ENCODE measurements around the gene CCR3.

The CCR3 gene

GRCh38 chr3:46282696-46283095, 40.4 kb downstream of the CCR3 start:
- in situ Hi-C loops (cut with MboI; ENCODE audit: low pct_unique_long_range_greater_than_20kb, low sequenced_read_pairs, unreplicated experiment): no loop called here
- DNase-seq (ENCODE audit: low spot score): no peak
- TF ChIP-seq CTCF (IDR thresholded peaks at IDR 0.05; ENCODE audit: extremely low read depth, insufficient read depth, missing control alignments): no peak

GRCh38 chr3:46283881-46284450, 41.7 kb downstream of the CCR3 start:
- in situ Hi-C loops (cut with MboI; ENCODE audit: low pct_unique_long_range_greater_than_20kb, low sequenced_read_pairs, unreplicated experiment): no loop called here
- DNase-seq (ENCODE audit: low spot score): no peak
- TF ChIP-seq CTCF (IDR thresholded peaks at IDR 0.05; ENCODE audit: extremely low read depth, insufficient read depth, missing control alignments): no peak

GRCh38 chr3:46284981-46285683, 42.9 kb downstream of the CCR3 start:
- no peak for TF ChIP-seq CTCF (IDR thresholded peaks at IDR 0.05; ENCODE audit: extremely low read depth, insufficient read depth, missing control alignments)
- in situ Hi-C loops (cut with MboI; ENCODE audit: low pct_unique_long_range_greater_than_20kb, low sequenced_read_pairs, unreplicated experiment): no loop called here
- DNase-seq (ENCODE audit: low spot score): no peak

GRCh38 chr3:46285931-46286619, 43.8 kb downstream of the CCR3 start:
- DNase-seq (ENCODE audit: low spot score): no peak
- no peak for TF ChIP-seq CTCF (IDR thresholded peaks at IDR 0.05; ENCODE audit: extremely low read depth, insufficient read depth, missing control alignments)
- in situ Hi-C loops (cut with MboI; ENCODE audit: low pct_unique_long_range_greater_than_20kb, low sequenced_read_pairs, unreplicated experiment): no loop called here

- DNase-seq (ENCODE audit: low spot score): no peak
- no peak for TF ChIP-seq CTCF (IDR thresholded peaks at IDR 0.05; ENCODE audit: extremely low read depth, insufficient read depth, missing control alignments)
- in situ Hi-C loops (cut with MboI; ENCODE audit: low pct_unique_long_range_greater_than_20kb, low sequenced_read_pairs, unreplicated experiment): no loop called here
These were observed 44.8 kb downstream of the CCR3 start for GRCh38 chr3:46286947-46287565.

- DNase-seq (ENCODE audit: low spot score): no peak
- in situ Hi-C loops (cut with MboI; ENCODE audit: low pct_unique_long_range_greater_than_20kb, low sequenced_read_pairs, unreplicated experiment): no loop called here
- TF ChIP-seq CTCF (IDR thresholded peaks at IDR 0.05; ENCODE audit: extremely low read depth, insufficient read depth, missing control alignments): no peak
These were observed 47.3 kb downstream of the CCR3 start for GRCh38 chr3:46289551-46289950.

Data from GM13977 (cell line).